ENCODE measurements around the gene INAFM2. TPM values are rescaled to one million over a fixed set of nuclear protein-coding genes. Genes with fewer than 3 reads are reported as not detected.

Gene INAFM2
- total and polyA plus RNA-seq, 10 of the 15 experiments (the other 5 are each of a cell fraction or from before 2014, with no cell fraction given) = 0.75 to 8.1 (median 3.9) TPM

DNA sequence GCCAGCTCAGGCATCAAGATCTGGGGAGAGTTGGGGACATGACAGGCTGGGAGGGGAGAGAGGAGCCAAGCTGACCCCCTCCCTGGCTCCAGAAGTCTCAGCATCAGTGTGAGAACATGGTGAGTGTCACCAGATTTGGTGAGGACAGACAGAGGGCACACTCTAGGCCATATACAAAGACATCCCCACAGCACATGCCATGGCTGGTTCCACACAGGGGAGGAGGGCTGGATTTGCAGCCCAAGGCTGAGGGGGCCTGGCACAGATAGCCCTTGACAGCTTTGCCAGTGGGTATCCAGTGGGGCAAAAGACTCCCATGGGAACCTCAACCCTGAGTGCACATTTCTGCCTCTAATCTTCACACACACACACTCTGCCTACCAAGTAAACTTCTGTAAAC is 30.5 kb upstream of the INAFM2 start (continued):
- no peak for TF ChIP-seq TCF3 (IDR thresholded peaks at IDR 0.05; ENCODE audit: borderline replicate concordance, insufficient read depth, low read depth, low read length)
- TF ChIP-seq, protein P1, sequence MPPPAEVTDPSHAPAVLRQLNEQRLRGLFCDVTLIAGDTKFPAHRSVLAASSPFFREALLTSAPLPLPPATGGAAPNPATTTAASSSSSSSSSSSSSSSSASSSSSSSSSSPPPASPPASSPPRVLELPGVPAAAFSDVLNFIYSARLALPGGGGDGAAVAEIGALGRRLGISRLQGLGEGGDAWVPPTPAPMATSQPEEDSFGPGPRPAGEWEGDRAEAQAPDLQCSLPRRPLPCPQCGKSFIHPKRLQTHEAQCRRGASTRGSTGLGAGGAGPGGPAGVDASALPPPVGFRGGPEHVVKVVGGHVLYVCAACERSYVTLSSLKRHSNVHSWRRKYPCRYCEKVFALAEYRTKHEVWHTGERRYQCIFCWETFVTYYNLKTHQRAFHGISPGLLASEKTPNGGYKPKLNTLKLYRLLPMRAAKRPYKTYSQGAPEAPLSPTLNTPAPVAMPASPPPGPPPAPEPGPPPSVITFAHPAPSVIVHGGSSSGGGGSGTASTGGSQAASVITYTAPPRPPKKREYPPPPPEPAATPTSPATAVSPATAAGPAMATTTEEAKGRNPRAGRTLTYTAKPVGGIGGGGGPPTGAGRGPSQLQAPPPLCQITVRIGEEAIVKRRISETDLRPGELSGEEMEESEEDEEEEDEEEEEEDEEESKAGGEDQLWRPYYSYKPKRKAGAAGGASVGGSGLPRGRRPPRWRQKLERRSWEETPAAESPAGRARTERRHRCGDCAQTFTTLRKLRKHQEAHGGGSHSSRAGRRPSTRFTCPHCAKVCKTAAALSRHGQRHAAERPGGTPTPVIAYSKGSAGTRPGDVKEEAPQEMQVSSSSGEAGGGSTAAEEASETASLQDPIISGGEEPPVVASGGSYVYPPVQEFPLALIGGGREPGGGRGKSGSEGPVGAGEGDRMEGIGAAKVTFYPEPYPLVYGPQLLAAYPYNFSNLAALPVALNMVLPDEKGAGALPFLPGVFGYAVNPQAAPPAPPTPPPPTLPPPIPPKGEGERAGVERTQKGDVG (CRISPR knock-in tag; IDR thresholded peaks at IDR 0.05) = no peak
- TF ChIP-seq IRF4 (IDR thresholded peaks at IDR 0.05; ENCODE audit: low read depth, low read length) = no peak
- TF ChIP-seq NBN (IDR thresholded peaks at IDR 0.05) = no peak
- no peak for TF ChIP-seq SMARCA5 (IDR thresholded peaks at IDR 0.05)

DNA sequence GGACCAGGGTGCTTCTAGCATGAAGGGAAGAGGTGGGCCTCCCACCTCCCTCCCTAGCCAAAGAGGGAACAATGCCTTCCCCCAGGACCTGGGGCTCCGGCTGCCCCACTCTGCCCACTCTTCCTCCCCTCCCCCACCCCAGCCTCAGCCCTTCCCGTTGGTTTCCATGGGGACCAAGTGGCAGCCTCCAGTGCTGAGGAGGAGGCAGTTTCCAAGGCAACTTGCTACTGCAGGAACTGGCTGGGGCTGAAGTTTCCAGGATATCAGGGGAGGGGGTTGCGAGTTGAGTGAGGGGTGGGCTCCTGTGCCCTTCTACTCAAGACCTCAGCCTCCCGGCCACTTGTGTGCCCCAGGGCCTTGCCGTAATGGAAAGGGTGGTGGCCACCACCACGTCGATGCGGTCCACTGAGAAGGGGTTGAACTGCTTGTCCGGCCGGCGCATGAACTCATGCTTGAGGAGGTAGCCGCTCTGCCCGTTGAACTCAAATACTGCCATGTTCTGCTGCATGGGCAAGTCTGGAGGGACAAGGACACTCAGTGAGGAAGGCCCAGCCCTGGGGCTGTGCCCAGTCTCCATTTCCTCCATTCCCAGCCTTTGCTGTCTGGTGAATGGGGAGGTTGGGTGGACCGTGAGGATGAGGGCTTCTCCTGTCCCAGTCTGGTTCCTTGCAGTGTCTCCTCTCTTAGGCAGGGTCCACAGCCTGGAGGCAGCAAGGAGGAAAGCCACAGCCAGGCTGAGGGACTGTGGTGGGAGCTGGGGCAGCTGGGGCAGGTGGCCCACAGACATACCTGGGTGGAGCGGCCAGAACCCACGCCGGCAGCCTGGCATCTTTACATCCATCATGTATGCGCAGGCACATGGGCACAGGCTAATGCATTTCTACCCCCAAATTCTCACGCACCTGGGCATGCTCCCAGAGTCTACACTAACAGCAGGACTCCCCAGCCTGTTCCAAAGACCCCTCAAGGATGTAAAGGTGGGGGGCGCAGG is 29.3 kb upstream of the INAFM2 start:
- H3K4me2 ChIP-seq (ENCODE audit: control insufficient read depth, insufficient read depth) = no peak overlapping the region
- no peak overlapping the region for H3K4me3 ChIP-seq
- no peaks in the 10 kb centered on the region for H3K4me1 ChIP-seq (ENCODE audit: control insufficient read depth, insufficient read depth, low read length)
- H3K9me3 ChIP-seq (replicated peaks; ENCODE audit: control insufficient read depth, insufficient read depth, low read length) = no peaks in the 10 kb centered on the region
- intact Hi-C loops (cut with micrococcal nuclease; ENCODE audit: unreplicated experiment) (no loop called here), in situ Hi-C loops (cut with MboI) (no loop called here)
- DNase-seq (ENCODE audit: low read depth, low spot score) (no peak), ATAC-seq (no peak), FAIRE-seq (no peak)
- H4K20me1 ChIP-seq (ENCODE audit: control insufficient read depth, insufficient read depth) = no peaks in the 10 kb centered on the region
- BruUV-seq (replicated peaks) = no TSS peak
- H3K27ac ChIP-seq (ENCODE audit: control insufficient read depth, insufficient read depth) = no peak overlapping the region
- SMC1A ChIA-PET (ENCODE audit: uncharacterized antibody, unreplicated experiment) = interaction anchor here (1.2 kb wide), 1 partner anchor 15 kb away, joined by 3 read pairs; no protein-coding TSS in a partner anchor
- TF ChIP-seq NFIC (IDR thresholded peaks at IDR 0.05; ENCODE audit: low read depth, low read length) (no peak), SUZ12 (IDR thresholded peaks at IDR 0.05; ENCODE audit: unreplicated experiment) (no peak), CBX5 (IDR thresholded peaks at IDR 0.05; ENCODE audit: low read depth) (no peak), ESRRA (IDR thresholded peaks at IDR 0.05; ENCODE audit: low read length) (no peak), SRF (IDR thresholded peaks at IDR 0.05; ENCODE audit: low read depth in 2 of 2, low read length in 2 of 2) (no peak), EED (IDR thresholded peaks at IDR 0.05; ENCODE audit: low read depth) (no peak), FOS (IDR thresholded peaks at IDR 0.05; ENCODE audit: borderline replicate concordance, extremely low read depth, insufficient read length) (no peak), EP300 (IDR thresholded peaks at IDR 0.05; ENCODE audit: borderline replicate concordance in 1 of 2, control insufficient read depth in 1 of 2, low read depth in 2 of 2, low read length in 2 of 2) (no peak), JUND (IDR thresholded peaks at IDR 0.05; ENCODE audit: low read depth, low read length) (no peak), CHD1 (IDR thresholded peaks at IDR 0.05; ENCODE audit: low read depth, low read length) (no peak), EZH2 (IDR thresholded peaks at IDR 0.05; ENCODE audit: borderline replicate concordance, control insufficient read depth, low read depth, low read length) (no peak)
- RAD21 ChIA-PET (ENCODE audit: unreplicated experiment) = no interaction called here
- H3K27me3 ChIP-seq (replicated peaks in 1 of 2; ENCODE audit: control insufficient read depth in 2 of 2, insufficient read depth in 2 of 2, low read length in 1 of 2) = no peaks in the 10 kb centered on the region; a peak in 2 of 4 replicates
- H3K36me3 ChIP-seq (ENCODE audit: control insufficient read depth in 2 of 2, insufficient read depth in 2 of 2, low read length in 1 of 2) = no peaks in the 10 kb centered on the region
- H3K9ac ChIP-seq (ENCODE audit: control insufficient read depth, insufficient read depth, low read length) = no peak overlapping the region
- CTCF ChIA-PET = interaction anchor here (0.8 to 1.1 kb wide), 3 partner anchors 14 to 17 kb away, joined by 3 to 4 read pairs (median 3); no protein-coding TSS in a partner anchor
- no peaks in the 10 kb centered on the region for H3K79me2 ChIP-seq (ENCODE audit: control insufficient read depth, insufficient read depth, low read length)
- WGBS (ENCODE audit: insufficient coverage, insufficient replicate concordance, low lambda C conversion rate, missing lambda C conversion rate) = 62% methylated on average over 19 of the region's 20 CpGs
- POLR2A ChIA-PET = interaction anchor here (0.6 kb wide), 1 partner anchor 11 kb away, joined by 4 read pairs; no protein-coding TSS in a partner anchor
- no peak overlapping the region for H2AFZ ChIP-seq (ENCODE audit: control insufficient read depth, low read depth, low read length)
